ENCODE results near the gene CCDC27. TPM values are rescaled to one million over a fixed set of nuclear protein-coding genes. Genes with fewer than 3 reads are reported as not detected.
A peak's percentile ranks its signal among the peaks of the same experiment; 100 is the strongest.
"Not testable (repeated sequence)": the region's sequence is repeated elsewhere in the genome, so short reads cannot be mapped to it uniquely, and the experiment has no call there.

CCDC27 gene
- polyA plus RNA-seq, 3 donors = 0.10 to 0.30 (median 0.17) TPM

DNA sequence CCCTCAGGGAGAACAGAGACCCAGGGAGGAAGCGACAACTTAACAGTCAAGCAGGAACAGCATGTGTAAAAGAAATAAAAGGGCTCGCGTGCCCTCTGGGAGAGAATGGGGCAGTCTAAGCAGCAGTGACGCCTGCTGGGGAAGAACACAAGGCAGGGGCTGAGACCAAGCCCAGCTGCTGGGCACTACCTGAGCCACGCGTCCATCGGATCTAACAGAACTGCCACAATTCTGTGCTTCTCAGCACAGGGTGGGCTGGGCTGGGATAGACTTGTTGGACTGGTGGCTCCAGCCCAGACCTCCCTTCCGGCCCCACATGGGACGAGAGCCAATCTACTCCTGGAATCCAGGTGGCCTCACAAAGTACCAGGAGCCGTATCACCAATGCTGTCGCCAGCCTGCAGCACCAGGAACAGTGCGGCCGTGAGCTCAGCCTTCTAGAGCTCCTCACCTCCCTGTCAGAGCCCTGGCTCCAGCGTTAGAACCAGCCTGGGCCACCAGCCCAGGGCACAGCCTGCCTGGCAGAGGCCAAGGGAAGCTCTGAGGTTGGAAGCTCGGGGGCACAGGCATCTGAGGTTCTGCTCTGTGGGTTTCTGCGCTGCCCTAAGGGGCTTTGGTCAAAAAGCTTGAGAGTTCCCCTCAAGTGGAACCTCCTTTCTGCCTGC lies 36.6 kb downstream of the CCDC27 start:
- DNase-seq (ENCODE audit: low read depth in 3 of 3, low spot score in 2 of 3) = no peak

DNA sequence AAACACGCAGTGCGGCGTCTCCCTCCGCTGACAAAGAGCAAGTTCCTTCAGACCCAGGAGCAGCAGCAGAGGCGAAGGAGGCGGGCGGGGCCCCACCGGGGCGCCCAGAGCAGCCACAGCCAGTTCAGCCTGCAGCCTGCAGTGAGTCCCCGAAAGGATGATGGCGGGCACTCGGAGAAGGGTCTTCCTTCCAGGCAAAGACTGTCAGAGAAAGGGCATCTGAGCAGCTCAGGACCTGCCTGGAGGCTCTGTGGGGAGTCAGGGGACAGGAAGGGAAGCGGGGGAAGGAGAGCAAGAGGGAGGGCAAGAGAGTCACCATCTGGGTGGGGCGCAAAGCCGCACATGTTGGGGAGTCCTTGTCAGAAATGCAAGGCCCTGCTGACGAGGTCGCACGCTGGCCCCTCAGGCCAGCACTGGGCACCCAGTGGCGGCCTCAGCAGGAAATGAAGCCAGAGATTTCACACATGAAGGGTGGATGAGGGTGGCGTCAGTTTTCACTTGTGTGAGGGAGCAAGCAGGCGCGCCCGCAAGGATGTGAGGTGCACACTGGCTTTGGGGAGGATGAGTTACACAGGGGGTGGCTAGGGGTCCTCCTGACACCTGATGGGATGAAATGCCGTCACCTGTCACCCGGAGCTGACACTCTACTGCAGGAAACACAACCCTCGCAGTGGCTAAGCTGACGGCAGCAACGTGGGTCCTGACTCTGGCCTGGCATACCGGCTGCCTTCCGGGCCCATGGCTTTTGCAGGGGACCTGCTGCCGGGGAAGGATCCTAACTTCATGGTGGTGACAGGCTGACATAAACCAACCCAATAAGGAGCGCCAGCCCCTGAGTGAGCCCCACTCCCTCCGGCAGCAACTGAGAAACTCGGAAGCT lies 37.4 kb downstream of the CCDC27 start:
- no peak for DNase-seq (ENCODE audit: low read depth in 3 of 3, low spot score in 2 of 3)

DNA sequence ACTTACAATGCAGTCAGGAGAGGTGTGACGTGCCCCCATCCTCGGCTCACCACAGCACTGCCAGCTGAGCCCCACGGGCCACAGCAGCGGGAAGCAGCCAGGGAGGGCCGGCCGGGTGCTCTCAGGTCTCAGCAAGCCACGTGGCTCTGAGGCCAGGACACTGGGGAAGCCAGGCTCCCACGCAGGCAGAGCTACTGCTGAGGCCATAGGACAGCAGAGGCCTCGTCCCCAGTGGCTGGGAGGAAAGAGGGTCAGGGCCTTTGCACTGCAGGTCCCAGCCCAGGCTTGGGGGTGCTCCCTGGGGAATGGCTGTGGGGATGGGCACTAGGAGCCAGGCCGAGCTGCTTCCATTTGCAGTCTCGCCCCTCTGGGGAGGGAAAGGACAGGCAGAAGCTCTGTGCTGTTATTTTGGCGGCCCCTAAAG lies 38.3 kb downstream of the CCDC27 start:
- no peak for DNase-seq (ENCODE audit: low read depth in 3 of 3, low spot score in 2 of 3)

DNA sequence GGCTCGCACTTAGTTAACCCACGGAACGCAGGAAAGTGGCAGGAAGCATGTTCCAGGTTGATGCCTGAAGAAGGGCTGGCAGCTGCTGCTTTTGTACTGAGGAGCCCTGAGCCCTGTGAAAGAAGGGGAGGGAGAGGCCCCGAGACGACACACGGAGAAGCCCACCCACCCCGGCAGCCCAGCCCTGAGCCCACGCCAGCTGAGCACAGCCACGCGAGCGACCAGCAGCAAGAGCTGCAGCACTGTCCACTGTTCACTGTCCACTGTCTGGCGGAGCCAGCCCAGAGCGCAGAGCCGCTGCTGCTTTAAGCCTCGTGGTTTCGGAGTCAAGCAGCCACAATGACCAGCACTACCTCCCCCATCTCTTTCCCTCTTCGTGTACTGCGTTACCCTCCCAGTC lies 38.7 kb downstream of the CCDC27 start:
- no peak for DNase-seq (ENCODE audit: low read depth in 3 of 3, low spot score in 2 of 3)

DNA sequence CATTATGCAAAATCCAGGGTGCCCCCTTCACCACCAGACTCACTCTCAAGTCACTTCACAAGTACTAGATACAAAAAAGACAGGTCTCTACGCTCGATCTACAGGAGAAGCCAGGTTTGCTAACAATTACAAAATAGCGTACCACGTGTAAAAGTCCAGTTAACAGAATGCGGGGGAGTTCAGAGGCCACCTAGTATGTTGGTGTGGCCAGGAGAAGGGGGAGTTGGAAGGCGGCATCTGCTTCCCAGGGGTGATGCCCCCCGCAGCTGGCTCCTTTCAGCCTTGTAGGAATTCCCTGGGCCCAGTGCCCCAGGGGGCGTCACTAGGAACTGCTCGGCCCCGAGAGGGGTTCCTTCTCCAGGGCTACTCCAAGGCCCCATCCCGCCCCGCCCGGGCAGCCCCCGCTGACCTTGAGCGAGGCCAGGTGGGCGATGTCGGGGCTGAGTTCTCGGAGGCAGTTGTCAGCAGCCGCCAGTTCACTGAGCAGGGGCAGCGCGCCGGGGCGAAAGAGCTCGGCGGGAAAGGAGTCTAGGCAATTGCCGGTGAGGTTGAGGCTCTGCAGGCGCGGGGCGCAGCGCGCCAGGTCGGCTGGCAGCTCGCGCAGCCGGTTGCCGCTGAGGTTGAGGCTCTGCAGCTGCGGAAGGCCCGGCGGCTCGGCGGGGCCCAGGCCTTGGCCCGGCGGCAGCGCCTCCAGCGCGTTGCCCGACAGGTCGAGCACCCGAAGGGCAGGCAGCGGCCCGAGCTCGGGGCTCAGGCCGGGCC lies 43.4 kb downstream of the CCDC27 start:
- no peak for DNase-seq (ENCODE audit: low read depth in 3 of 3, low spot score in 2 of 3)

DNA sequence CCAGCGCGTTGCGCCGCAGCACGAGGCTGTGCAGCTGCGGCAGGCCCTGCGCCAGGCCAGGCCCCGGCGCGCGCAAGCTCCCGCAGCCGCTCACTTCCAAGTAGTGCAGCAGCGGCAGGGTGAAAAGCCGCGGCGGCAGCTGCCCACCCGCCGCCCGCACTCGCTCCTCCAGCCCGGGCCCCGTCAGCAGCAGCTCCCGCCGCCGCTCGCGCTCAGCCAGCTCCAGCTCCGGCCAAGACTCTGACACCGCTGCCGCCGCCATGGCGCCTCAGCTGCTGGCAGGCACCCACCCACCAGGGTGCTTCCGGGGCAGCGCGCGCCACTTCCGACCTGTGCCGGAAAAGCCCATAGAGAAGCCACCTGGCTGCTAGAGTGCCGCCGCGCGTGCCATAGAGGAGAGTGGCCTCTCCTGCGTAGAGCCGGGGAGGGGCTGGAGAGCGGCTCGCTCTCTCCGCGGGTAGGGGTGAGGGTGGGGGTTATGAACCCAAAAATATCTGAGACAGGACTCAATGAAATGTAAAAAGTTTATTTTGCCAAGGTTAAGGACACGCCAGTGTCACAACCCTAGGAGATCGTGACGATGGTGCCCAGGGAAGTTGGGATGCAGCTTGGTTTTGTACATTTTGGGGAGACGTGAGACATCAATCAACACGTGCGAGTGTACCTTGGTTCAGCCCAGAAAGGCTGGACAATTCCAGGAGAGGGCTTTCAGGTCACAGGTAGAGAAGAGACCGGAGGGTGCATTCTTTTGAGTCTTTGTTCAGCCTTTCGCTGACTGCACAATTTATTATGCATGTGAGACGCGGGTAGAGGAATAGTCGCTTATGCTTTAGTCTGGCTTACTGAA lies 44.2 kb downstream of the CCDC27 start, which contains the start of gene LRRC47:
LRRC47 (minus strand) TSS at position 284 of the 847 bp plus-strand sequence; CDS start at position 262, 22 bp downstream.
- peak in 2 of 3 donors; percentile 73 to 84 for DNase-seq (ENCODE audit: low read depth in 3 of 3, low spot score in 2 of 3)

DNA sequence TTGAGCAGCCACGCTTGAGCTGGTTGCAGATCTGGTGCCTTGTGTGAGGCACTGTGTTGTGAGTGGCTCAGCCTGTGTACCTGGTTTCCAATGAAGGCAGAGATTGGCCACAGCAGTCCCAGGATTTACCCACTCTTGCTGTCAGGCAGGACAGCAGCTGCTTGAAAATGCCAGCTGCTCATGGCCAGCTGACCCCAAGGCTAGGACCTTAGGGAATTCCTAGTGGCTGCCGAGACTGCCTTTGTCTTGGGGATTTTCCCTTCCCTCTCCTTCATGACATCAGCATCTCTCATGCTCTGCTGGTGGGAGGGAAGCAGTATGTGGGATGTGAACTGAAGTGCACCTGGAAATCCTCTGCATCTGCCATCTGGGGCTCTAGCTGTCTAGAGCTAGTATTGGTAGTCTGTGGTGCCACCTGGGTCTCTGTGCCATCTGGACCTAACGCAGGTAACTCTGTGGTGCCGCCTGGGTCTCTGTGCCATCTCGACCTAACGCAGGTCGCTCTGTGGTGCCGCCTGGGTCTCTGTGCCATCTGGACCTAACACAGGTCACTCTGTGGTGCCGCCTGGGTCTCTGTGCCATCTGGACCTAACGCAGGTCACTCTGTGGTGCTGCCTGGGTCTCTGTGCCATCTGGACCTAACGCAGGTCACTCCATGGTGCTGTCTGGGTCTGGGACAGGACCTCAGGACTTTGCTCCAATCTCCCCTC lies 47.9 kb downstream of the CCDC27 start:
- DNase-seq (ENCODE audit: low read depth in 3 of 3, low spot score in 2 of 3) = no peak

DNA sequence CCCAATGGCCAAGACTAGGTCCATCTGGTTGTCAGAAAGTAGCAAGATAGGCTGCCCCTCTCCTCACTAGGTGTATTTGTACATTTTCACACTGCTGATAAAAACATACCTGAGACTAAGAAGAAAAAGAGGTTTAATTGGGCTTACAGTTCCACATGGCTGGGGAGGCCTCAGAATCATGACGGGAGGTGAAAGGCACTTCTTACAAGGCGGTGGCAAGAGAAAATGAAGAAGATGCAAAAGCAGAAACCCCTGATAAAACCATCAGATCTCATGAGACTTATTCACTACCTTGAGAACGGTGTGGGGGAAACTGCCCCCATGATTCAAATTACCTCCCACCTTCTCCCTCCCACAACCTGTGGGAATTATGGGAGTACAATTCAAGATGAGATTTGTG lies 48.5 kb downstream of the CCDC27 start:
- not testable (repeated sequence) for DNase-seq (ENCODE audit: low read depth in 3 of 3, low spot score in 2 of 3)

DNA sequence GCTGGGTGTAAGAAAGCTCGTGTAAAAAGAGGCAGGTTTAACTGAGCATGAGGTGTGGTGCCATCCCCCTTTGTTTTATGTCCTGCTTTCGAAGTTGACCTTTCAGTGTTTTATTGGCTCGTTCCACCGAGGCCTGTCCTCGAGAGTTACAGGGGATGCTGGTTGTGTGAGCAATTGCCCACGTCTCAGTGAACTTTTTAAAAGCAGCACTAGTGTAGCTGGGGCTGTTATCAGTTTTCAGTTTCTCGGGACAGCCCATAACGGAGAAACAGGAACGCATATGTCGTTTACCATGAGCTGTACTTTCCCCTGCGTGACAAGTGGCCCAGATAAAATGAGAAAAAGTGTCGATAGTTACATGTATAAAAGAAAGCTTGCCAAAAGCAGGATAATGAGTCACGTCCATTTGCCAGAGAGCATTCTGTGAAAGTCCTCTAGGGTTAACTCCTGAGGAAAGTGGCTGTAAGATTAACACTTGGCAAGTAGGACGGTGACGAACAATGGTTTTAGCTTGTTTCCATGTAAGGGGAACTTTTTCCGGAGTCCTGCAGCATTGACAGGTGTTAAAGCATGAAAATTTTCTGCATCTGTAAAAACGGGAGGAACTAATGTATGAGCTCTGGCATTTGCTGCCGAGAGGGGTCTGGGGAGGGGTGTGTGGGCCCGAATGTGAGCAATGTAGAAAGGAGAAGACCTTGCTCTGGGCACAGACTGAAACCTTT lies 51.8 kb downstream of the CCDC27 start:
- no peak for DNase-seq (ENCODE audit: low read depth in 3 of 3, low spot score in 2 of 3)

DNA sequence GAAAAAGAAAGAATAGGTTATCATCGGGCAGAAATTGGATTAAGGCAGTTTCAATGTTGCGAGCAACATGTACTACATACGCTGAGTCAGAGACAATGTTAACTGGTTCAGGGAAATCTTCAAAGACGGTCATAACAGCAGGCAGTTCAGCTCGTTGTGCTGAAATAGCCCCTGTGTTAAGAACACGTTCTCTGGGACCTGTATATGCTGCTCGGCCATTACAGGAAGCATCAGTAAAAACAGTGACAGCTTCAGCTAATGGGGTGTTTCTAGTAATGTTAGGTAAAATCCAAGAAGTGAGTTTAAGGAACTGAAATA lies 52.3 kb downstream of the CCDC27 start:
- DNase-seq (ENCODE audit: low read depth in 3 of 3, low spot score in 2 of 3) = not testable (repeated sequence)

DNA sequence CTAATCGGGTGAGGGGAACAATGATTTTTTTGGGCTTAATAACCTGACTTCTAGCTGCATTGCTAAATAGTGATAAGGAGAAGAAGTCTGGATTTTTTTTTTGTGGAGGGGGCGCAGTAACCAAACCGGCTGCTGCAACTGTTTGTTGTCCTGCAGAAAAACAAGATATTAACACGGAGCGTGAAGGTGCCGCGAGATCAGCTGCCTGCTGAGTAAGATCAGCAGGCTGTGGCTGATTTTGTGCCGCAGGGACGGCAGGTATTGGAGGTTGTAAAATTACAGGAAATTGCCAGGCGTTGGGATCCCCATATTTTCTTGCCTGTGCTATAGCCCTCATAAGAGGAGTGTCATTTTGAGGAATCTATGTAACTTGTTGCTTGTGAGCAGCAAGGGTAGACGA lies 52.8 kb downstream of the CCDC27 start:
- no peak for DNase-seq (ENCODE audit: low read depth in 3 of 3, low spot score in 2 of 3)

DNA sequence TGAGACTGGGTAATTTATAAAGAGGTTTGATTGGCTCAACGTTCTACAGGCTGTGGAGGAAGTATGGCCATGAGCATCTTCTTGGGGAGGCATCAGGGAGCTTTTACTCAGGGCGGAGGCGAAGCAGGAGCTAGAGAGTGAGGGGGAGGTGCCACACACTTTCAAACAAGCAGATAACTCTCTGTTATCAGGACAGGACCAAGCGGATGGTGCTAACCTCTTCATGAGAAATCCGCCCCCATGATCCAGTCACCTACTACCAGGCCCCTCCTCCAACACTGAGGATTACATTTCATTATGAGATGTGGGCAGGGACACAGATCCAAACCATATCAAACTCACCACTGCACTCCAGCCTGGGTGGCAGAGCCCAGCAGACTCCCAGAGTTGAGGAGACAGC lies 55.5 kb downstream of the CCDC27 start:
- DNase-seq (ENCODE audit: low read depth in 3 of 3, low spot score in 2 of 3) = no peak

DNA sequence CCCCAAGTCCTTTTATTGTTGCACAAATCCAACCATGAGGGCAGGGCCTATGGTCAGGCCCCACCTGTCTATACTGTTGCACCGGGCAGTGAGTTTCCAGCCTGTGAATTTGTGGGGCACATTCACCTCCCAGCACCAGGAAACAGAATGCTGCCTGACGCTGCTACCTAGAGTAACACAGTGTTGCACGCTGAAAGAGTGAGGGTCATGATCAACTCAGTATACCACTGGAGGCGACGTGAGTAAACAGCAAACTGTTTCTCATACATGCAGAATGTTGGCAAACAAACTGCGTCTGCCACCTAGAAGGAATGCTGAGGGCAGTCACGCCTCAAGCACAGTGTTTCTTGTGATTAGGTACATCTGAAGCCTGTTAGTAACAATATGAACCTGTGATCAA lies 57.4 kb downstream of the CCDC27 start:
- DNase-seq (ENCODE audit: low read depth in 3 of 3, low spot score in 2 of 3) = no peak

DNA sequence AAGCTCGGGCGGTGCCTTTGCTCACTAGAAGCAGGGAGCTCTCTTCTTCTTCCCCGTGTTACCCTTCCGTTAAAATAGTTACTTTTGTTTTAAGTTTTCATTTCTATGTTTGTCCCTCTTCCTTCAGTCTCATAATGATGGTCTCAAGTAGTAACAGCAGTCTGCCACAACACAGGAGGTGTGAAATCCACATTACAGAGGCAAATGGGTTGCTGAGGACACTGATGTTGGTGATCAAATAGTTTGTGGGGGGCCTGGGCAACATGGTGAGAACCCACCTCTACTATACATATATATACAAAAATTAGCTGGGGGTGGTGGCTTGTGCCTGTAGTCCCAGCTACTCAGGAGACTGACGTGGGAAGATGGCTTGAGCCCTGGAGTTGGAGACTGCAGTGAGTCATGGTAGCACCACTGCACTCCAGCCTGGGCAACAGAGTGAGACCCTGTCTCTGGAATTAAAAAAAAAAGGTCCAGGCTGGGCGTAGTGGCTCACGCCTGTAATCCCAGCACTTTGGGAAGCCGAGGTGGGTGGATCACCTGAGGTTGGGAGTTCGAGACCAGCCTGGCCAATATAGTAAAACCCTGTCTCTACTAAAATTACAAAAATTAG lies 58.0 kb downstream of the CCDC27 start:
- DNase-seq (ENCODE audit: low read depth in 3 of 3, low spot score in 2 of 3) = not testable (repeated sequence)

DNA sequence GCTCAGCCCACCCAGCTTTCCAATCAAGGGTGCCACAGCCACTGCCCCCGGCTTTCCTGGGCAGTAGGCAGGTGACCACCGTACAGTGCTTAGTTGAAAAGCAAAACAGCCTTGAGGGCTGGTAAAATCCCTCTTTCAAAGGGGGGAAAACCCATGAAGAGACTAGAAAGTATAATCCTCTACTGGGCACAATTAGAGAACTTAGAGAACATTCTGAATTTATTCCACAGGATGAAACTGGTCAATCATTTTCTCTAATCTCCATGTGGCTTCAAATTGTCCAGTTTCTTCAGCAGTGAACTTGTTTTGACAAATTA lies 59.3 kb downstream of the CCDC27 start:
- no peak for DNase-seq (ENCODE audit: low read depth in 3 of 3, low spot score in 2 of 3)

DNA sequence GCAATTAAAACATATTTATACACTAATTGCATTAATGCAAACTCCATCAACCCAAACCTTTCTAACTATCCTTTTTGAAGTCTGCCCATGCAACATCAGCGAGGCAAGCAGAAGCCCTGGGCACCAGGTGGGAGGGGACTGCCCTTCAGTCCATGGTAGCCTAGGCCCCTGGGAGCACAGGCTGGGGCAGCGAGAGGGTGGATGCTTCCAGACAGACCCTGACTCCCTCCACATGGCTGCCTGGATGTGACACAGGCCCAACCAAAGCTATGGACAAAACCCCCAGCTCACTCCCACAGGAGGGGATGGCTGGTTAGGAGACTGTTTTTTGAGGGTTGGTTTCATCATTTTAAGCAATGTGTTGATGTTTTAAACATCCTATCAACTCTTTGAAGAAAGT lies 61.8 kb downstream of the CCDC27 start:
- DNase-seq (ENCODE audit: low read depth in 3 of 3, low spot score in 2 of 3) = no peak

DNA sequence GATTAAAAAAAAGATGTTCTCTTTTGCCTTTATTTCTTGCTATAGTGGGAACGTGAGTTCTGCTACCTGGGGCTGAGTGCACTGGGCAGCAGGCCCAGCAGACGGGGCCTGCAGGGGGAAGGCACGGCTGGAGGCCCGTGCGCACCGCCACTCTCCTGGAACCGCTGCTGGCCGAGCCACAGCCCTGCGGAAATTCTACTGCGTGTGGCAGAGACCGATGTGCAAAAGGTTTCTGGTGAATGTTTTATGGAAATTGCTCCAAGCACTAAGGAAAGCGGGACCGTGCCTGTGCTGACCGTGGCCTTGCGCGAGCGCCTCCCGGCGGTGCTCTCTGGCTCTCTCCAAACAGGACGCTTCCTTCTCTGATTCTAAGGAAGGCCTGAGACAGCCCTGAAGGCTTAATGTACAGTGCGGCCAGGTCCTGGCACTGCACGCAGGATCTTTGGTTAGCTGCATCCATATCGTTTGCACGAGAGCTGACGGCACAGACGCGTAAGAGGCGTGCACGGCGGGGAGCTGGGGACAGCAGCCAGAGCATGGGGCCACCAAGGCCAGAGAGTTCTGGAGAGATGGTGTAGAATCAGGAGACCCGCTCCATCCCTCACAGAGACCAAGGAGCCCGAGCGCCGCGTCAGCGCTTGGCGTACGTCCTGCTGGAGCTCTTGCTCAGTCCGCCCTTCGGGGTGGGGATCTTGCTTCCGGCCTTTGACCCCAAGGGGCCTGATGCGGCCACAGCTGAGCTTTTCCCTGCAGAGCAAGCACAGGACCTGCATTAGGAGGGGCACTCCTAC lies 62.7 kb downstream of the CCDC27 start:
- DNase-seq (ENCODE audit: low read depth in 3 of 3, low spot score in 2 of 3) = no peak

Measured in right renal cortex interstitium (tissue), 3 donors.